GM11168 (cell line): Measurements from ENCODE around the gene PLEKHF1.

Experiments
- in situ Hi-C: fragments of 300-500 bp; cut with MboI; formaldehyde crosslinking; loops from one replicate; pipeline ENCODE4 v1.12.0; 2022; ENCODE audit warnings: low sequenced_read_pairs; ENCODE audit not compliant: unreplicated experiment

Gene PLEKHF1, protein sequence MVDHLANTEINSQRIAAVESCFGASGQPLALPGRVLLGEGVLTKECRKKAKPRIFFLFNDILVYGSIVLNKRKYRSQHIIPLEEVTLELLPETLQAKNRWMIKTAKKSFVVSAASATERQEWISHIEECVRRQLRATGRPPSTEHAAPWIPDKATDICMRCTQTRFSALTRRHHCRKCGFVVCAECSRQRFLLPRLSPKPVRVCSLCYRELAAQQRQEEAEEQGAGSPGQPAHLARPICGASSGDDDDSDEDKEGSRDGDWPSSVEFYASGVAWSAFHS

GRCh38 chr19:29665215-29665825, at the start of gene PLEKHF1:
TSS of gene PLEKHF1 (plus strand) at chr19:29665461. CDS start at chr19:29673840, 8,379 bp downstream.
- in situ Hi-C loops: no loop called here

GRCh38 chr19:29615891-29616425, 49.3 kb upstream of the PLEKHF1 start:
- in situ Hi-C loops: no loop called here

- in situ Hi-C loops: no loop called here
Measured at GRCh38 chr19:29616541-29616940, 48.7 kb upstream of the PLEKHF1 start.

GRCh38 chr19:29617366-29618266, 47.6 kb upstream of the PLEKHF1 start:
- in situ Hi-C loops: no loop called here

GRCh38 chr19:29618434-29618833, 46.8 kb upstream of the PLEKHF1 start:
- in situ Hi-C loops: no loop called here

DNA sequence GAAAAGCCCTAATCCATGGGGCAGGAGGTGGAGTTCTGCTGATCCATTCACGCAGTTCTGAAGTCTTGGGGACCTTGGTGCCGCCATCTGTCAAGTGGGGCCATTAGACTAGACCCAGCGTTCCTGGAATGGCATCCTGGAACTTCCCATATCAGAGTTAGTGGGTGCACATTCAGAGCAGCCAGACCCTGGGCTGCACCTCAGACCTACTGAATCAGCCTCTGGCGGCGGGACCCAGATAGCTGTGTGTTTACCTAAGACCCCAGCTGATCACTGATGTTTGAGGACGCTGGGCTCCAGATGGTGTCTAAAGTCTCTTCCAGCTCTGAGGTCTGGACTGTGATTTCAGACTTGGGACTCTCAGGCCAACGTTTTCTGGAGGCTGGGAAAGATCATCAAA, 46.4 kb upstream of the PLEKHF1 start:
- in situ Hi-C loops: no loop called here

DNA sequence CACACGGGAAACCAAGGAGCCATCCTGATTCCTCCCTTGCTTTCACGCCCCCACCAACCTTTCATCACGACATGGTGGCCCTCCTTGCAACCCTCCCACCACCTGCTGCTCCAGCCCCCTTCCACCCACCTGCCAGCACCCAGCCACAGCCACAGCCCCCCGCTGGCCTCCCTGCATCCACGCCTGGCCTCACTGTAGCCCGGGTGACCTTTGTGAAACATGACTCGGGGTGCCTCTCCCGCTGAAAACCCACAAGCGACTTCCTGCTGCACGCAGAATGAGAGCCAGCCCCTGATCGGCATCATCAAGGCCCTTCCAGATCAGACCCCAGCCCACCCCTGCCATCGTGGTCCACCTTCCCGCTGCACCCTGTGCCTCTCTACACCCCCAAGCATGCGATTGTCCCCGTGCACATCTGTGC, 44.3 kb upstream of the PLEKHF1 start:
- in situ Hi-C loops: no loop called here

GRCh38 chr19:29622166-29623070, 42.8 kb upstream of the PLEKHF1 start:
- in situ Hi-C loops: no loop called here

GRCh38 chr19:29623726-29624488, 41.4 kb upstream of the PLEKHF1 start:
- in situ Hi-C loops: no loop called here

DNA sequence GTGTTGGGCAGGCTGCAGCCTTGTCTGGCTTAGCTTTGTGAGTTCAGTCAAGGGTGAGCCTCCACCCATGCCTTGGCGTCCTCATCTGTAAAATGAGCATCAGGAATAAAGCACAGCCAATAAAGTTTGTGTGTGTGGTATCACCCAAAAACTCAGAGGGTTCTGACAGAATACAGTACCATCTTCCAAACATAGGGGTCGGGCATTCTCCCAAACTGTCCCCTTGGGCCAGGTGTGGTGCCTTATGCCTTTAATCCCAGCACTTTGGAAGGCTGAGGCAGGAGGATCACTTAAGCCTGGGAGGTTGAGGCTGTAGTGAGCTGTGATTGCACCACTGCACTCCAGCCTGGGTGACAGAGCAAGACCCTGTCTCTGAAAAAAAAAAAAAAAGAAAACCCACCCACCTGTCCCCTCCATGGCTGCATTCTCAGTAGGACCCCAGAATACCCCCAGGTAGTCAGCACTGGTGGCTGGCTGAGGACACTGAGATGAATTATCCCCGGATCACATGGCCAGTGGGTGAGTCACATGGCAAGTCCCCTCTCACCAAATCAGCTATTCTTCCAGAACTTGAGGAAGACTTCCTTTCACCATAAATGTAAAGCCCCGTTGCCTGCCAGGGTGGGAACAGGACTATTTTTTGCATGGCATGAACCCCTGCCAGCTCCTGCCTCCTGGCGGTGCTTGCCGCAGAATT, 40.6 kb upstream of the PLEKHF1 start:
- in situ Hi-C loops: loop anchor here (5.0 kb wide), 1 partner anchor 38 kb away; no protein-coding TSS in a partner anchor

- in situ Hi-C loops: loop anchor here (5.0 kb wide), 1 partner anchor 37 kb away; no protein-coding TSS in a partner anchor
Measured at GRCh38 chr19:29625186-29625651, 40.0 kb upstream of the PLEKHF1 start.

GRCh38 chr19:29626386-29626785, 38.9 kb upstream of the PLEKHF1 start:
- in situ Hi-C loops: loop anchor here (5.0 kb wide), 1 partner anchor 36 kb away; no protein-coding TSS in a partner anchor

DNA sequence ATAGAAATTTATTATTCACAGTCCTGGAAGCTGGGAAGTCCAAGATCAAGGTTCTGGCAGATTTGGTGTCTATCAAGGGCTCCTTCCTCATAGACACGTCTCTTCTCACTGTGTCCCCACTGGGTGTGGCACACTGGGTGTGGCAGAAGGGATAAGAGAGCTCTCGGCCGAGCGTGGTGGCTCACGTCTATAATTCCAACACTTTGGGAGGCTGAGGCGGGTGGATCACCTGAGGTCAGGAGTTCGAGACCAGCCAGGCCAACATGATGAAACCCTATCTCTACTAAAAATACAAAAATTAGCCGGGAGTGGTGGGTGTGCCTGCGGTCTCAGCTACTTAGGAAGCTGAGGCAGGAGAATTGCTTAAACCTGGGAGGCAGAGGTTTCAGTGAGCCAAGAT, 38.4 kb upstream of the PLEKHF1 start:
- in situ Hi-C loops: loop anchor here (5.0 kb wide), 1 partner anchor 35 kb away; no protein-coding TSS in a partner anchor

DNA sequence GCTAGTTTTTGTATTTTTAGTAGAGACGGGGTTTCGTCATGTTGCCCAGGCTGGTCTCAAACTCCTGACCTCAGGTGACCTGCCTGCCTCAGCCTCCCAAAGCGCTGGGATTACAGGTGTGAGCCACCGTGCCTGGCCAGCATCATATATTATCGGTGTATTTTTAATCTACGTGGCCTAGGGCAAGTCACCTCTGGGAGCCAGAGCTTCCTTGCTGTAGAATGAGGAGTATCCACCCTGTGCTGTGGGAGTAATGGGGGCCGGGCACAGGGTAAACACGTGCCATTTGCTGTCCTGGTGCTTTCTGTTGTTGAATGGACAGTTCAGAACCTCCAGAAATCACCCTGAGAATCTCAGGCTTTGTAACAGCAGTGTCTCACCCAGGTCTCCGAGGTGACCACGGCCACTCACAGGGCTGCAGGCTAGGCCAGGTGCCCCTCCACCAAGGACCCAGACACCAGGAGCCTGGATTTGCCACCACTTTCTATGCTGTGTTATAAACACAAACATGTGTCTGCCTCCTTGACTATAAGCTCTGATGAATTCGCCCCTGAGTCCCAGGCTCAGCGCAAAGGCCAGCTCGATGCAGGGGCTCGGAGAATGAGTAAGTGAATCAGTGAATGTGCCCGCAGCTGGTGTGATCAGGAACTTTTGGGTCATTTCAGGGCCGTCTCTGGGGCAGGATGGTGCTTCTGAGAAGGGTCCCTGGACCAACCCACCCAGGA, 36.4 kb upstream of the PLEKHF1 start:
- in situ Hi-C loops: loop anchor here (5.0 kb wide), 1 partner anchor 33 kb away; no protein-coding TSS in a partner anchor

- in situ Hi-C loops: loop anchor here (5.0 kb wide), 1 partner anchor 32 kb away; no protein-coding TSS in a partner anchor
Measured at GRCh38 chr19:29629836-29630534, 35.3 kb upstream of the PLEKHF1 start.

GRCh38 chr19:29630655-29631054, 34.6 kb upstream of the PLEKHF1 start:
- in situ Hi-C loops: no loop called here

DNA sequence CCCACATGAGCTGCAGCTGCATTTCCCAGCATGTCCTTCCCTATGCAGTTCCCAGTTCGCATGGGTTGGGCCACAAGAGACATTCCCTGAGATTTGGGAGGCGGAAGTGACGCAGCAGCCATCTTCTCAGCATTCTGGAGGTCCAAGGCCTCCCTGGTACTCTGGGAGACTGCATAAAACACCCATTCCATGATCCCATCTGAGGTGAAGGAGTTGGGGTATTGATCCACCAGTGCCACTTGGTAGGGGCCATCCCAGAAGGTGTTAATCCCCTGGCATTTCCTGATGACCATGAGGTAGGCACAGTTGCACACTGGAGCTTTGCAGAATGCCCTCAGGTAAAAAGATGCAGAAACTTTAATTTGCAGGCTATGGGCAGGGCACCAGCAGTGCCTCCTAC, 33.8 kb upstream of the PLEKHF1 start:
- in situ Hi-C loops: no loop called here
